Measurements from ENCODE around the gene PDCL3.

Gene PDCL3

DNA sequence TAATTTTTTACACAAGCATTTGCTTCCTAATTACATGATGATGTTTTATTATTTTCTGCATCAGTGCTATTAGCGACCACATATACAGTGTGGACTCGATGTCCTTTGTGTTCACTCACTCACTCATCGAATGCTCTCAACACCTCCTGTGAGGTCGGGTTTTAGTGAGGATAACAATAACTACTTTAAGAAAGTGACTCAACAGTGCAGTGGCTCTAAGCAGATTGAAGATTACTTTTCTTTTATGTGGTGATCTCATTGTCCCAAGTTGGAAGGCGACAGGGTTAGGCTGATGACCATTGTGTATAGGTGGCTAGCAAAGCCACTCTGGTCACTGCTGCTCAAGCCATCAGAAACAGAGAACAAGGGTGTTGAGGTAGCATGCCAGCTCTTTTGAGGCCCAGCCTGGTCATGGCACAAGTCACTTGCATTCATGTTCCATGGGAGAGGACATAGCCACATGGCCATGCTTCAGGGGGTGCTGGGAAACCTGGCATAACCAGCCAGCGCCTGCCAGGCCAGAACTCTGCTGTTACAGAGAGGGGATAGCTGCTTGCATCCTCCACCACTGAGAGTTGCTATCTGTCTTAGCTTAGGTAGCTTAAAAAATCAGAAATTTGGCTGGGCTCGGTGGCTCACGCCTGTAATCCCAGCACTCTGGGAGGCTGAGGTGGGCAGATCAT lies 60.4 kb downstream of the PDCL3 start:
- Histone ChIP-seq H3K9ac (ENCODE audit: low read length) (no peak overlapping the region), H3K4me1 (ENCODE audit: control insufficient read depth, insufficient read depth, low read length) (no peaks in the 10 kb centered on the region), H3K4me3 (ENCODE audit: low read depth, low read length) (no peak overlapping the region), H3K36me3 (ENCODE audit: control insufficient read depth, insufficient read depth, low read length) (no peaks in the 10 kb centered on the region), H3K27me3 (ENCODE audit: control insufficient read depth, insufficient read depth, low read length) (no peaks in the 10 kb centered on the region), H3K27ac (ENCODE audit: low read depth, low read length) (no peak overlapping the region), H3K9me3 (ENCODE audit: control insufficient read depth, insufficient read depth, low read depth, low read length) (peaks cover 14% of the 10 kb centered on the region)

- no peak overlapping the region for H3K4me3 ChIP-seq (ENCODE audit: low read depth, low read length)
- no peak overlapping the region for H3K27ac ChIP-seq (ENCODE audit: low read depth, low read length)
- no peaks in the 10 kb centered on the region for H3K27me3 ChIP-seq (ENCODE audit: control insufficient read depth, insufficient read depth, low read length)
Measured at GRCh38 chr2:100623930-100624329, 61.1 kb downstream of the PDCL3 start.

DNA sequence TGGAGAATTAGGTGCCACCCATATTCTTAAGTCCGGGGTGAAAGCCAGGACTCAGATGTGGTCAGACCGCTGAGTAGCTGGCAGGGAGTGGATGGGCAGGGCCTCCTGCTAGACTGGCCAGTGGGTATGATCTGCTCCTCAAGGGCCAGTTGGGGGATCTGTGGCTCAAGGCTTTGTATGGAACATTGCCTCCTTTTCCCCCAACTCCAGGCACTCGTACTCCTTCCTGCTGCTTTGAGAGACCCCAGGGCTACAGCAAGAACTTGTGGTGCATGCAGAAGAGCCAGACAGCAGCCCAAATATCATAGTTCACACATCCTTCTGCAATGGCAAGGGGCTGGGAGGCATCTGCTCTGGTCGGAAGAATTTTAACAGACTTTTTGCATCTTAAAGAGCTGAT lies 61.7 kb downstream of the PDCL3 start:
- Histone ChIP-seq H3K4me1 (ENCODE audit: control insufficient read depth, insufficient read depth, low read length) (no peaks in the 10 kb centered on the region), H3K4me3 (ENCODE audit: low read depth, low read length) (no peak overlapping the region), H3K36me3 (ENCODE audit: control insufficient read depth, insufficient read depth, low read length) (no peaks in the 10 kb centered on the region), H3K27me3 (ENCODE audit: control insufficient read depth, insufficient read depth, low read length) (no peaks in the 10 kb centered on the region), H3K27ac (ENCODE audit: low read depth, low read length) (no peak overlapping the region), H3K9ac (ENCODE audit: low read length) (no peak overlapping the region), H3K9me3 (ENCODE audit: control insufficient read depth, insufficient read depth, low read depth, low read length) (peaks cover 14% of the 10 kb centered on the region)

More at GRCh38 chr2:100623930-100624329, 61.1 kb downstream of the PDCL3 start:
- H3K9me3 ChIP-seq (ENCODE audit: control insufficient read depth, insufficient read depth, low read depth, low read length): peaks cover 14% of the 10 kb centered on the region
- H3K4me1 ChIP-seq (ENCODE audit: control insufficient read depth, insufficient read depth, low read length): no peaks in the 10 kb centered on the region
- no peak overlapping the region for H3K9ac ChIP-seq (ENCODE audit: low read length)
- H3K36me3 ChIP-seq (ENCODE audit: control insufficient read depth, insufficient read depth, low read length): no peaks in the 10 kb centered on the region

- Histone ChIP-seq H3K27ac (ENCODE audit: low read depth, low read length) (no peak overlapping the region), H3K4me1 (ENCODE audit: control insufficient read depth, insufficient read depth, low read length) (no peaks in the 10 kb centered on the region), H3K36me3 (ENCODE audit: control insufficient read depth, insufficient read depth, low read length) (no peaks in the 10 kb centered on the region), H3K9ac (ENCODE audit: low read length) (no peak overlapping the region), H3K27me3 (ENCODE audit: control insufficient read depth, insufficient read depth, low read length) (no peaks in the 10 kb centered on the region), H3K9me3 (ENCODE audit: control insufficient read depth, insufficient read depth, low read depth, low read length) (peaks cover 14% of the 10 kb centered on the region), H3K4me3 (ENCODE audit: low read depth, low read length) (no peak overlapping the region)
Measured at GRCh38 chr2:100625717-100626116, 62.9 kb downstream of the PDCL3 start.
